ENCODE measurements around the gene GALNT14. TPM values are rescaled to one million over a fixed set of nuclear protein-coding genes. Genes with fewer than 3 reads are reported as not detected.
"Not testable (repeated sequence)": the region's sequence is repeated elsewhere in the genome, so short reads cannot be mapped to it uniquely, and the experiment has no call there.

GALNT14 gene, protein sequence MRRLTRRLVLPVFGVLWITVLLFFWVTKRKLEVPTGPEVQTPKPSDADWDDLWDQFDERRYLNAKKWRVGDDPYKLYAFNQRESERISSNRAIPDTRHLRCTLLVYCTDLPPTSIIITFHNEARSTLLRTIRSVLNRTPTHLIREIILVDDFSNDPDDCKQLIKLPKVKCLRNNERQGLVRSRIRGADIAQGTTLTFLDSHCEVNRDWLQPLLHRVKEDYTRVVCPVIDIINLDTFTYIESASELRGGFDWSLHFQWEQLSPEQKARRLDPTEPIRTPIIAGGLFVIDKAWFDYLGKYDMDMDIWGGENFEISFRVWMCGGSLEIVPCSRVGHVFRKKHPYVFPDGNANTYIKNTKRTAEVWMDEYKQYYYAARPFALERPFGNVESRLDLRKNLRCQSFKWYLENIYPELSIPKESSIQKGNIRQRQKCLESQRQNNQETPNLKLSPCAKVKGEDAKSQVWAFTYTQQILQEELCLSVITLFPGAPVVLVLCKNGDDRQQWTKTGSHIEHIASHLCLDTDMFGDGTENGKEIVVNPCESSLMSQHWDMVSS
- polyA plus RNA-seq (2011; rRNA removed) (1.9 and 3.5 TPM in 2 replicates), polyA minus RNA-seq (2011; rRNA and poly(A)+ RNA removed) (2.5 and 3.5 TPM in 2 replicates)

DNA sequence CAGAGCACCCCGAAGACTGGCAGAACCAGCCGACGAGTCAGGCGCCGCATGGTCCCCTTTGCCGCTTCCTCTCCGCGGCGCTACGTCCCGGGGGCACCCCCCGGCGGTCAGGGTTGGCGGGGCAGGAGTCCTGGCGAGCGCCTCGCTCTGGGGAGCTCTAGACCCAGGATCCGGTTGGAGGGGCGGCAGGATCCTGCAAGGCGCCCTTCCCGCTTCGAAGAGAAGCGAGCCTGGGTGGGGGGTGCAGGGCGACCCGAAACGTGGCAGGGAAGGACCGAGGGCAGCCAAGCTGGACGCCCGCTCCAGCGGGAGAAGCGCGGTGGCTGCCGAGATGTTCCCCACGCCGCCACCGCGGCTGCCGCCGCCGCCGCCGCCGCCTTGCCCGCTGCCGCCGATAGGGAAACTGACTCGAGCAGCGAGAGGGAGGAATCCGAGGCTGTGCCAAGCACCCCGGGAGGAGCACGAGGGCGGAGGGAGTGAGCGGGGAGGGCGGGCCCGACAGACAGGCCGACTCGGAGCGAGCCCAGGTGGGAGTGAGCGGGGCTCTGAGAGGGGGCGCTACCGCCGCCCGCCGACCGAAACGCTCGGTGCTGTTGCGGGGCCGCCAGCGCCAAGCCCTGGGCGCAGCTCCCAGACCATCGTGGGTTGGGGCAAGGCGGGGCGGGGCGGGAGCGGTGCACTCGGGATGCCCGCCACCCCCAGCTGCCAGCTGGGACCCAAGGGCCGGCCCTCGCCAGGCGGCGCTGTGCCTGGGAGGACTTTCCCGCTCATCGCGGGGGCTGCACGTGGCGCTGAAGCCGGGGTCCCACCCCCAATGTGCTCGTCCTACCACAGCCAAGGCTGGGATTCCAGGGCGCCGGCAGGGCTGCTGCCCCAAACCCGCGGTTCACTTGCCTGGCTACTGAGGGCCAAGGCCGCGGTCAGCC is at the start of gene GALNT14:
Gene GALNT14, minus strand, starts transcription at position 404 of the 926 bp plus-strand sequence. Its CDS starts 354 bp downstream, at position 50.
- no peak for DNase-seq (ENCODE audit: low read depth)
- TF ChIP-seq, protein P1, sequence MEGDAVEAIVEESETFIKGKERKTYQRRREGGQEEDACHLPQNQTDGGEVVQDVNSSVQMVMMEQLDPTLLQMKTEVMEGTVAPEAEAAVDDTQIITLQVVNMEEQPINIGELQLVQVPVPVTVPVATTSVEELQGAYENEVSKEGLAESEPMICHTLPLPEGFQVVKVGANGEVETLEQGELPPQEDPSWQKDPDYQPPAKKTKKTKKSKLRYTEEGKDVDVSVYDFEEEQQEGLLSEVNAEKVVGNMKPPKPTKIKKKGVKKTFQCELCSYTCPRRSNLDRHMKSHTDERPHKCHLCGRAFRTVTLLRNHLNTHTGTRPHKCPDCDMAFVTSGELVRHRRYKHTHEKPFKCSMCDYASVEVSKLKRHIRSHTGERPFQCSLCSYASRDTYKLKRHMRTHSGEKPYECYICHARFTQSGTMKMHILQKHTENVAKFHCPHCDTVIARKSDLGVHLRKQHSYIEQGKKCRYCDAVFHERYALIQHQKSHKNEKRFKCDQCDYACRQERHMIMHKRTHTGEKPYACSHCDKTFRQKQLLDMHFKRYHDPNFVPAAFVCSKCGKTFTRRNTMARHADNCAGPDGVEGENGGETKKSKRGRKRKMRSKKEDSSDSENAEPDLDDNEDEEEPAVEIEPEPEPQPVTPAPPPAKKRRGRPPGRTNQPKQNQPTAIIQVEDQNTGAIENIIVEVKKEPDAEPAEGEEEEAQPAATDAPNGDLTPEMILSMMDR (IDR thresholded peaks at IDR 0.05; ENCODE audit: insufficient read depth, low read depth, low read length), result peak; percentile 73
- Histone ChIP-seq H3K27me3 (ENCODE audit: control insufficient read depth, insufficient read depth, low read length) (peaks cover 8% of the 10 kb centered on the region), H3K4me3 (ENCODE audit: low read depth, low read length) (peak within 1 kb of the TSS; percentile 51), H3K36me3 (ENCODE audit: control insufficient read depth, insufficient read depth, low read length) (no peaks in the 10 kb centered on the region)
- POLR2A ChIA-PET, result no interaction called here
- CTCF ChIA-PET, result interaction anchor here (0.7 to 2.2 kb wide), 11 partner anchors 9 to 422 kb away, joined by 3 to 8 read pairs (median 3); no protein-coding TSS in a partner anchor

DNA sequence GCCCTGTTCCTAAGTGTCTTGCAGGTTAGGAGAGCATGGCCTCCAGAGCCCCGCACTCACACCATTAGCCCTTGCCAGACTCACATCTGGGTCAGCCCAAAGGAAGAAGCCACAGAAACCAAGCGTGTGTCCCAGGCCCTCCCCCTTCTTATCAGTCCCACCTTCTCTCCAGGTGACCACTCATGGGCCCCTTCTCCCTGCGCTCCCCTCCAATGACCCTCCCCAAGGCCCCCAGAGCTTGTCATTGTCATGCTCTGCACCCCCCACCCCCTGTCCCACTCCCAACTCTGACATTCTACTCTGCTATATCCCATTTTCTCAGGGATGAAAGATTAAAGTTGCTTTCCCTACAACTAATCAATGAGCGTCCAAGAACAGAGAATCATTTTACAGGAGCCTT is 48.9 kb upstream of the GALNT14 start:
- H3K36me3 ChIP-seq (ENCODE audit: control insufficient read depth, insufficient read depth, low read length), result no peaks in the 10 kb centered on the region
- ChIA-PET CTCF (no interaction called here), POLR2A (no interaction called here)
- no peaks in the 10 kb centered on the region; the same call in 1 of the 2 replicates for H3K27me3 ChIP-seq (ENCODE audit: control insufficient read depth, insufficient read depth, low read length)
- DNase-seq (ENCODE audit: low read depth), result no peak
- TF ChIP-seq, protein P1 (IDR thresholded peaks at IDR 0.05; ENCODE audit: insufficient read depth, low read depth, low read length), result no peak
- no peak overlapping the region for H3K4me3 ChIP-seq (ENCODE audit: low read depth, low read length)

DNA sequence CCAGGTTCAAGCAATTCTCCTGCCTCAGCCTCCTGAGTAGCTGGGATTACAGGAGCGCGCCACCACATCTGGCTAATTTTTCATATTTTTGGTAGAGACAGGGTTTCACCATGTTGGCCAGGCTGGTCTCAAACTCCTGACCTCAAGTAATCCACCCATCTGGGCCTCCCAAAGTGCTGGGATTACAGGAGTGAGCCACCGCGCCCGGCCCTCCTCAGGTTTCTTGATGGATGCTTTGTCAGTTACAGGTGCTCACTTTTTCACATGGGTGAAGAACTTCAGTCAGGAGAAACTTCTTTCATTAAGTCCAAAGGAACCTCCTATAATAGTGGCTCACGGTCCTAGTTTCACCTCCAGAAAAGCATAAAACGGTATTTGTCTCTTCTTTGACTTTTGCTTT is 45.7 kb upstream of the GALNT14 start:
- H3K4me3 ChIP-seq (ENCODE audit: low read depth, low read length); DNase-seq (ENCODE audit: low read depth); H3K27me3 ChIP-seq (ENCODE audit: control insufficient read depth, insufficient read depth, low read length); POLR2A ChIA-PET; H3K36me3 ChIP-seq (ENCODE audit: control insufficient read depth, insufficient read depth, low read length): not testable (repeated sequence)
- CTCF ChIA-PET, result interaction anchor here (0.9 kb wide), 1 partner anchor 14 kb away, joined by 5 read pairs; no protein-coding TSS in a partner anchor

DNA sequence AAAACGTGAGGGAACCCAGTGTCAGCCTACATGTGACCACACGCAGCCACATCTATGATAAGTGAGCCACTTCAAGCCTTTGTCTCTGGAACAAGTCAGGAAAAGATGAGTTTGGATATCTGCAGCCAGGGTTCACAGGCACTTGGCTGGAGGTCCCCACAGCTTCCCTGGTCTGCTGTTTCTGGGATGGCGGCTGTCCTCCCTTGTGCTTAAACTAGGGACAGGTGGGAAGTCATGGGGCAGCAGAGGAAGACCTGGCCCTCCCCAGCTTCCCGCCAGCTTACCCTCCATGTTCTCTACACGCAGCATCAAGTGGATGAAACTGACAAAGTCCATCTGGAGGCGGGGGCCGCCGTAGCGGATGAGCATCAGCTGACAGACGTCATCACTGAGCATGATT is 38.5 kb upstream of the GALNT14 start:
- POLR2A ChIA-PET, result no interaction called here
- CTCF ChIA-PET, result interaction anchor here (1.0 kb wide), 1 partner anchor 11 kb away, joined by 3 read pairs; no protein-coding TSS in a partner anchor
- H3K4me3 ChIP-seq (ENCODE audit: low read depth, low read length), result no peak overlapping the region
- DNase-seq (ENCODE audit: low read depth), result no peak
- H3K27me3 ChIP-seq (ENCODE audit: control insufficient read depth, insufficient read depth, low read length), result no peaks in the 10 kb centered on the region
- TF ChIP-seq, protein P1 (IDR thresholded peaks at IDR 0.05; ENCODE audit: insufficient read depth, low read depth, low read length), result no peak
- H3K36me3 ChIP-seq (ENCODE audit: control insufficient read depth, insufficient read depth, low read length), result no peaks in the 10 kb centered on the region

DNA sequence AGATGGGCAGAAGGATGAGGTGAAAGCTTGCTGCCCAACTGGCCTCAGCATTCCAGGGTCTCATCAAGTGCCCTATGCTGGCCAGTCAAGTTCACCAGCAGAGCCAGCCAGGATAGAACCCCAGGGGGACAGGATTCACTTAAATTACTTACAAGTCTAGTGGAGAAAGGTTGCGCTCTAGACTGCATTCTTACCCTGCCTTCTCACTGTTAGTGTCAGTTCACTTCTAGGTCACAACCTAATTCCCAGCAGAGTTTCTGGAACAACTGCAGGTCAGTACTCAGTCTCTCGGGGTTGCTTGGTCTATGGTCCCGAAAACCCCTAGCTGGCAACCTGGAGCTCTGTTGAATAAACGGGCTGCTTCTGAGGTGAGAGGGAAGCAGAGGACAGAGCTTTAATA is 32.9 kb upstream of the GALNT14 start:
- CTCF ChIA-PET, result interaction anchor here (0.8 to 8.1 kb wide), 10 partner anchors 9 to 457 kb away, joined by 3 to 100 read pairs (median 7); partner anchors contain the start of gene GALNT14
- TF ChIP-seq, protein P1 (IDR thresholded peaks at IDR 0.05; ENCODE audit: insufficient read depth, low read depth, low read length), result no peak

More for the DNA sequence above, 32.9 kb upstream of the GALNT14 start:
- Histone ChIP-seq H3K27me3 (ENCODE audit: control insufficient read depth, insufficient read depth, low read length) (0 out of 2 replicates have a peak, but pooled peaks cover 2% of the 10 kb centered on the region), H3K4me3 (ENCODE audit: low read depth, low read length) (no peak overlapping the region), H3K36me3 (ENCODE audit: control insufficient read depth, insufficient read depth, low read length) (no peaks in the 10 kb centered on the region)
- no peak for DNase-seq (ENCODE audit: low read depth)
- POLR2A ChIA-PET, result no interaction called here
